ENCODE results near the gene CDH4.

Gene CDH4

DNA sequence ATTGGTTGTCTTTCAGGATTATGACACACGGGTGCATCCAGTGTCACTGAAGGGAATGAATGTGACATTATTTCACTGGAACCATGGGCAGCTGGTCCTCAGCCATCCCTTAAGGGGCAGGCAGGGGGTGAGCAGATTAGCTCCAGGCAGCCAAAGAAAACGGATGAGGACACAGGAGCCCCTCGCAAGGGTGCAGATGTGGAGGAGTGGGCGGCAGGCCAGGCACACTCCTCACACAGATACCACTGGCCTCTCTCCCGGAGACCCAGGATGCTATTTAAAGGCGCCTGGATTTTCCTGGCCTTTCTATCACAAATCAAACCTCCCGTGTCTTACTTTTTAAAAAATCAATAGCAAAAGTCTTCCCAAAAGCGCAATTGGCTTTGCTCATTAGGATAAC, 603.2 kb downstream of the CDH4 start:
- DNase-seq (ENCODE audit: low read depth, low spot score): no peak

DNA sequence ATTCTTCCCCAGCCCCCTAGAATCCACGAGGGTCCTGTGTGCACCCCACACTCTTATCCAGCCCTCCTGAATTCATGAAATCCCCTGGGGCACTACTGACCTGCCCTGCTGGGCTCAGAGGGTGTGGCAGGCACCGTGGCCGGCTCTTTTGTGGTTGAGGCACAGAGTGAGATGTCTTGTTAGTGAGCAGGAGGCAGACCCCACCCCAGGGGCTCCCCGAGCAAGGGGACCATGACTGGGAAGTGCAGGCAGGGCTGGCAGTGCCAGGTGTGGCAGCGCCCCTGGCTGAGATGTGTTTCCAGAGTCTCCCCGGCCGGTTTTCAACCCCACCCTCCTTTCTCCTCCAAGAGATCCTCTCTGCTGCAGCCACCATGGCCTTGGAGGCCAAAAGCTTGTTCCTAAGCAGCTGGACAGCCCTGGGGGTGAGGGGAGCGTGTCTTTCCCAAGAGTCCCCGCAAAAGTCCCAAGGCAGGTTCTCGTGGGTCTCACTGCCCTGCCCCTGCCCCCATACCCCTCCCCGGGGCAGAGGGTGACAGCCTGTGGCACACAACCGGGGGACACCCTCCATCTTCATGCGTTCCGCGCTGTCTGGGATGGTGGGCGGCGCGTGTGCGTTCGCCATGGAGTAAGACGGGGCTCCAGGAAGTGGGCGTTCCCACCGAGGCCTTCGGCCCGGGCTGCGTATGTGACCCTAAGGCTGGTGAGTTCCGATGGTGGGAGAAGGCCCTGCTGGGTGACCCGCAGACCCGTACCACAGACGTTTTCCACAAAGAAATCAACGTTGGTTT, 604.8 kb downstream of the CDH4 start:
- DNase-seq (ENCODE audit: low read depth, low spot score): no peak

DNA sequence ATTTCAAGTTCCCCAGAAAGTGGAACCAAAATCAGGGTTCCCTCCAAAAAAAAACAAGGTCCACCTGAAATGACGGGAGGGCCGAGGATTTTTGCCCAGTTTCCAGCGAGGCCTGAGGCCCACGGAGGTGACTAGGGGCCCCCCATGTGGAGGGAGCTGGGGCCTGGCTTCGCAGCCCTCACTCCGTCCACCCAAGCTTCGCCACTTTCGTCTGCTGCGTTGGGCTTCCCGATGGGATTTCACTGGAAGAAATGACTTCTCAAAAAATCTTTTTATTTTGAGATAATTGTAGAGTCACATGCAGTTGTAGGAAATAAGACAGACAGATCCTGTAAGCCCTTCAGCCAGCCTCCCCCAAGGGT, 605.3 kb downstream of the CDH4 start:
- no peak for DNase-seq (ENCODE audit: low read depth, low spot score)

DNA sequence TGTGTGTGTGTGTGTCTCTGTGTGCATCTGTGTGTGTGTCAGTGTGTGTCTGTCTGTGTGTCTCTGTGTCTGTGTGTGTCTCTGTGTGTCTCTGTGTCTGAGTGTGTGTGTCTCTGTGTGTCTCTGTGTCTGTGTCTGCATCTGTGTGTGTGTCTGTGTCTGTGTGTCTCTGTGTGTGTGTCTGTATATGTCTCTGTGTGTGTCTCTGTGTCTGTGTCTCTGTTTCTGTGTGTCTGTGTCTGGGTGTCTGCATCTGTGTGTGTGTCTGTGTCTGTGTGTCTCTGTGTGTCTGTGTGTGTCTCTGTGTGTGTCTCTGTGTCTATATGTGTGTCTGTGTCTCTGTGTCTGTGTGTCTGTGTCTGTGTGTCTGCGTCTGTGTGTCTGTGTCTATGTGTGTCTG, 605.8 kb downstream of the CDH4 start:
- DNase-seq (ENCODE audit: low read depth, low spot score): no peak

DNA sequence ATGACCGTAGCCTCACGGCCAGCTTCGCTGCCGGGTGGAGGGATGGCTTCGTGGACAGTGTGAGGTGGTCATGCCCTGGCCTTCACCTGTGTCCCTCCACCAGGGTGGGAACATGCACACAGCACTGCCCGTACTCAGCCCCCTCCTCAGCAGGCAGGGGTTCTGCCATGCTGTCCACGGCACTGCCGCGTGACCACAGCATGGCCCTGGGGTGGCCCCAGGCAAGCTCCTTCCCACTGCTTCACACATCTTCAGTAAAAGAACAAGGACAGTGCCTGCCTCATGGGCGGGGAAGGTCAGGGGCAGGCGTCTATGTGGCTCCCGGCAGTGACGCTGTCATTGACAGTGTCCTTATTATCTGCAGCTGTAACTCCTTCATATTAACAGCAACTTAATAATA, 607.7 kb downstream of the CDH4 start:
- no peak for DNase-seq (ENCODE audit: low read depth, low spot score)

DNA sequence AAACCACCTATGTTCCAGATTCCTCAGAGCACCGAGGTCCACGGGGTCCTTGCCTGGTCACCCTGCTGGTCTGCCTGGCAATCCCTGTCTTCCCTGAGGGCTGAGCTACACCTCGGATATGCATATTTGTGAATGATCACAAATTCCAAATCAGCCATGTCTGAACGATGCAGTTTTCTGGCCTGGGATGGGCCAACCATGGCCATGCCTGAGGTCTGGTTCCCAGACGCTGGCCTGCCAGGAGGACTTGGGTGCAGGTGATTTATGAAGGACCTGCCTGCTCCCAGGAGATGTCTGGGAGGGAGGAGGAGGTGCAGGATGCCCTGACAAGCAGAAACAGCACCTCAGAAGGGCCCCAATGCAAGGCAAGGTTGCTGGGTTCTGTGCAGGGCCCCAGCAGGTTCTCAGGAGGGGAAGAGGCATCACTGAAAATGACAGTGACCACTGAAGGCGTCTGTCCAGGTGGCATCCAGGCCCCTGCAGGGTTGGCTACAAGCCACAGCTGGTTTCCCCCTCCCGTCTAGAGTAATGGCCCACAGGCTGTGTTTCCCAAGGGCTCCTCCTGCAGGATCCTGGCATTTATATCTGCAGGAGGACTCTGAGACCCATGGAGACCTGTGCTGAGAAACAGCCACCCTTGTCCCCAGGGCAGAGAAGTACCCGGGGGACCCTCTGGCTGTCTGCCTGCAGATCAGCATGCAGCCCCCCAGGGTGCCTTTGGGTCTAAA, 608.4 kb downstream of the CDH4 start:
- DNase-seq (ENCODE audit: low read depth, low spot score): no peak

DNA sequence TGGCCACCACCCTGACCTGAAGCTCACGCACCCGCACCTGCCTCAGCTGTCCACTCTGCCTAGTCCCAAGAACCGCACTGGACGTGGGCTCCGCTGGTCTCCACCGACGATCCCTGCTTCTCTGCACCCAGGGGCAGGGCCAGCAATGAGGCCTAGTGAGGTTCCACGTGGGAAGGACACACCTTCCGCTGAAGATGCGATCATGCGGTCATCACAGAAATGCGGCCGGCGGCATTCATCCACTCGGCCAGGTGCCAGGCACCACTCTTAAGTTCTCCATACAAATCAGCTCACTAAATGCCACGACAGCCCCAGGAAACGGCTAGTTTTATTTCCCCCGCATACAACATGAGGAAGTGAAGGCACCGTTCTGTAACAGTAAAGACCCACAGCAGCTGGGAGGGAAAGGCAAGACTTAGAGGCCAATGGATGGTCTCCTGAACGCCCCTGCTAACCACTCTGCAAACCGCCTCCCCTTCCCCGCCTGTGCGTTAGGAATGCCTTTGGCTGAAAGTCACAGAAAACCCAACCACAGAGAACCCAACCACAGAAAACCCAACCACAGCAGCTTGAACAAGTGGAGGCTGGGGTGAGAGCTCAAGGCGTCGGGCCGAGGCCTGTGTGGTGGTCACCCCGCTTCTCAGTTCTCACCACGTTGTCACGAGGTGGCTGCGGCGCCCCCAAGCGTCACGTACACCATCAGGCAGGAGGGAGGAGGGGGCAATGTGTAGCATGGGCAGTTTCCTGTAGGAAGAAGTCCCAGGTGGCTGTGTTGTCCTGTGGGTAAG, 609.2 kb downstream of the CDH4 start:
- DNase-seq (ENCODE audit: low read depth, low spot score): no peak

DNA sequence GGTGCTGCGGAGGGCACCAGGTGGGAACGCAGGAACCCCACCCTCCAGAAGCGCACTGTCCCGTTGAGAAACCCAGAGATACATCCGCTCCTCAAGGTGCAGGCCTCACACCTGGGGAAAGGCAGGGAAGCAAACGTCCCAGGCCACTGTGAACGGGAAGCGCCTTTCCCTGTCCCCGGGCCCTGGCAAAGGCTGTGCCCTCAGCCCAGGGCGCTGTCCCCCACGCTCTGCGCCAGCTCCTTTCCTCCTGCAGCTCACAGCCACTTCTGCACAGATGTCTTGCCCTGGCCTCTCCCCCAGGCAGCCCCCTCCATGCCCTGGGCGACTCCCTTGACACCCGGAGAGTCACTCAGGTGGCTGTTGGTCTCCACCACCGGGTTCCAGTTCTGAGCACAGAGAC, 609.8 kb downstream of the CDH4 start:
- no peak for DNase-seq (ENCODE audit: low read depth, low spot score)

DNA sequence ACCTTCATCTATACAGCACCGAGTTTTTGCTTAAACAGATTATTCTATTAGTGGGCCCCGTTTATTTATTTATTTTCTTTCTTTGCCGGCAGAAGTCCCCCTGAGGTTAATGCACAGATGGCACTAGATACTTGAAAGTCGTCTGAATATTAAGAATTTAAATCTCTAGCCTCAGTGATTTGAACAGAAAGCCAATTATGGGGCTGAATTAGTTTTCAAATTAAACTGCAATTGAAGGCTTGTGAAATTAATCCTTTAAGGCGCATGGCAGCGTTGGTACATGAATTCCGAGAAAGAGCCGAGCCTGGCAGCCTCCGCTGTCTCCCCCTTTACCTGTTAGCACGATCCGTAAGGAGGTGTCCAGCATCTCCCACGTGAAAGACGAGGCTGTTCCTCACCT, 610.8 kb downstream of the CDH4 start:
- no peak for DNase-seq (ENCODE audit: low read depth, low spot score)

DNA sequence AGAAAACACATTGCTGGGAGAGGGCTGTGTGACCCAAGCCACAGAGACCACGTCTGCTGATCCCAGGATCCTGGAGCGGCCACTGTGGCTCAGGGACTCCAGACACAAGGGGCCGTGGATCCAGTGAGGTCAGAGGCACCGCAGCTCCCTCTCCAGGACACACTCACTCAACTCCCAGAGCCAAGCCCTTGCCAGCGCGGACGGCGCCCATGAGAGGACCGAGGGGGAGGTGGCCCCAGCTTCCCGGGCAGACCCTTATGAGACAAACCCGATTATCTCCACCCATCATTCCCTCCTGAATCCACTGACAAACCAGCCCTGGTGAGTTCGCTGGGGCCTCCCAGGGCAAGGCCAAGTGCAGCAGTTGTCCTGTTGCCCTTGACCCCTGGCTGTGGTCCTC, 612.4 kb downstream of the CDH4 start:
- no peak for DNase-seq (ENCODE audit: low read depth, low spot score)

DNA sequence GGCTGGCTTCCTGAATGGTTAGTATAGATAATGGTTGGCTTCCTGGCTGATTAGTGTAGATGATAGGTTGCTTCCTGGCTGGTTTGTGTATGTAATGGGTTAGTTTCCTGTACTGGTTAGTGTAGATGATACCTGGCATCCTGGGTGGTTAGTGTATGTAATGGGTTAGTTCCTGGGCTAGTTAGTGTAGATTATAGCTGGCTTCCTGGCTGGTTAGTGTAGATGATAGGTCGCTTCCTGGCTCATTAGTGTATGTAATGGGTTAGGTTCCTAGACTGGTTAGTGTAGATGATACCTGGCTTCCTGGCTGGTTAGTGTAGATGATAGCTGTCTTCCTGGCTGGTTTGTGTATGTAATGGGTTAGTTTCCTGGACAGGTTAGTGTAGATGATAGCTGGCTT, 613.3 kb downstream of the CDH4 start:
- DNase-seq (ENCODE audit: low read depth, low spot score): no peak

DNA sequence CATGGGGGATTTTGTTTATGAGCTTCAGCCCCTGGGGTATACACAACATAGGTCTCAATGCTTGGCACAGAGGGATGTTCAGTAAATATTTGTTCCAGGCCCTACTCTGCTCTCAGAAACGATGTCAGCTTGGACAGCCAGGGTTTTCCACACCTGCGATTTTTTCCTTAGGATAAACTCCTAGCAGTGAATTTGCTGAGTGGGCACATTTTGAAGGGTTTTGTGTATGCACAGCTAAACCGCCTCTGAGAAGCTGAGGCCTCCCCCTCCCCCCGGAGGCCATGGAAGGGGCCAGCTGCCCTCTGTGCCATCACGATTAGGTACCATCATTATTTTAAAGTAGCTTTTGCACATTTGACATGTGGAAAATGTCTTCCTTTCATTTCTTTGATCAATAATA, 614.1 kb downstream of the CDH4 start:
- DNase-seq (ENCODE audit: low read depth, low spot score): no peak

DNA sequence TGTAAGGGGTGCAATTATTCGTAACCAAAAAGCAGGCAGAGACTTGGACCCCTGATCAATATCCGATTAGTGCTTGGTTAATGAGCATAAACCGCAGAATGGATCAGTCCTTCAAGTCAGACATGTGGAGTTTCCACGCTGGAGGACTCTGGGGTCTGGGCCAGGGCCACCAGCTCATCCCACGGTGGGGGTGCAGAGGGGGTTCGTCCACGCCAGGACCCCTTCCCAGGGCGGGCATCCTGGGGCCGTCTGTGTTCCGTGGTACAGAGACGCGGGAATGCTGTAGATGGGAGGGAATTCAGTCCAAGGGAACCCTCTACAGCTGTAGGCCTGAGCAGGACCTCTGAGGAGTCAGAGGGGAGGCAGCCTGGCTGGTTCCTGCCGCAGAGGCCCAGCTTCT, 615.9 kb downstream of the CDH4 start:
- DNase-seq (ENCODE audit: low read depth, low spot score): no peak

DNA sequence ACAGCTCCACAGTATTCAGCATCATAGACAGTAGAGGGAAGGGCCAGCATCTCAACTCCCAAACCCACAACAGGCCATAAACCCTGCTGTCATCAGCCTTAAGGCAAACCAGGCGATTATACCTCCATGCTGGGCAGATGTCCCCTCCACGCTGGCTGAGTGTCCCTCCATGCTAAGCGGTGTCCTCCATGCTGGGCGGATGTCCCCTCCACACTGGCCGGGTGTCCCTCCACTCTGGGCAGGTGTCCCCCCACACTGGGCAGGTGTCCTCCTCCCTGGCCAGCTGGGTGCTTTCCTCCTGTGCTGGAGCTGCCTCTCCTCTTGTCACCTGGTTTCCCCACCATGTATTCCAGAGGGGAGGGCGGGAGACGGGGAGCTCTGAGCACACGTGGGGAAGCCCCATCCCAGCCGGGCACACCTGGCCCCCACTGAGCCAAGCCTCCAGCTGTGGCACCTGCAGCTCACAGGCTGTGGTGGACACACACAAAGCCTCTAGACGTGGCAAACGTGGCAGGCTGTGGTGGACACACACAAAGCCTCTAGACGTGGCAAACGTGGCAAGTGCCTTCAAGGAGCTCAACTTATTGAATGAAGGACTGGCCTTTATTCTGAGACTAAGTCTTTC, 616.5 kb downstream of the CDH4 start:
- no peak for DNase-seq (ENCODE audit: low read depth, low spot score)

DNA sequence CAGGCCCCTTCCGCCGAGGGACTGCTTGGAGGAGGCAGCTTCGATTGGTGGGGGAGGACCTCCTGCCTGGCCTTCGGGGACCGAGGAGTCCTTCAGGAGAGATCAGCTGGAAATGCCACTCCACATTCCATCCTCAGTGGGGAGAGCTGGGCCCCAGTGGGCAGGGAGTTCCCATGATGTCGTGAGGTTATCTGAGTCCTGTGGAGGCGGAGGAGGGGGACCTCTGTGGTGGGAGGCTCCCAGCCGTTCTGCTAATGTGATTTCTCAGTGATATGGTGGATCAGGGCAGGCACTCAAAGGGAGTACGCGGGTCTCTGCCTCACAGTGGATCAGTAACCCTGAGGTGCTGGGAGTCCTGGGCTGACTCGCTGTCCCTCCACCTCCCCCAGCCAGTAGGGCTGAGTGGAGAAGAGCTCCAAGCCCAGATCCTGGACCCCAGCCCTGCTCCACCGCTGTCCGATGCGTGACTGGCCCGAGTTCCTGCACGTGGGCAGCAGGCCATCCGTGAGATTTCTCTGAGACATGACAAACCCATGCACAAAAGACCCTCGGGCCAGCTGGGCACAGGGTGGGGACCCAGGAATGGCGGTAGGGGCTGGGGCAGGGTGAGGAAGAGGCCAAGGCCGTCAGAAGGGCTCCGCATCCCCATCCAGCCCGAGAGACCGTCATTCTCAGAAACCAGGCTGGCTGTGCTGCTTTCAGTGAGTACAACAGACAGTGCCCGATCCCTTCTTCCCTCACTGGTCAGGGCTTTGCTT, 617.9 kb downstream of the CDH4 start:
- DNase-seq (ENCODE audit: low read depth, low spot score): no peak

DNA sequence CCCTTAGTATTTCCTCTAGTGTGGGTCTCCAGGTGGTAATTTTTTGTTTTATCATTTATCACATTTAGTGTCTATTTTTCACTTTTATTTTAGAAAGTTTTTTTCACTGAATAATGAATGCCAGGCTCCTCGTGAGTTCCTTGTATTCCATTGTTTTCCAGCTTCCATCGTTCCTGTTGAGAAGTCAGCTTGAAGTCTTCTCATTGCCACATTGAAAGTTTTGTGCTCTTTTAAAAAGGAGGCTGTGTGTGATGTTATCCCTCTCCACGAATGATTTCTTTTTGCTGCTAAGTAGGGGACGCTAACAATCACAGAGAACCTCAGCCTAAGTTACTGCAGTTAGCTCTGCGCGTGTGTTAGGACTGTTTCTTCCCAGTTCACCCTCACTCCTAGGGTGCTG, 619.1 kb downstream of the CDH4 start:
- no peak for DNase-seq (ENCODE audit: low read depth, low spot score)

DNA sequence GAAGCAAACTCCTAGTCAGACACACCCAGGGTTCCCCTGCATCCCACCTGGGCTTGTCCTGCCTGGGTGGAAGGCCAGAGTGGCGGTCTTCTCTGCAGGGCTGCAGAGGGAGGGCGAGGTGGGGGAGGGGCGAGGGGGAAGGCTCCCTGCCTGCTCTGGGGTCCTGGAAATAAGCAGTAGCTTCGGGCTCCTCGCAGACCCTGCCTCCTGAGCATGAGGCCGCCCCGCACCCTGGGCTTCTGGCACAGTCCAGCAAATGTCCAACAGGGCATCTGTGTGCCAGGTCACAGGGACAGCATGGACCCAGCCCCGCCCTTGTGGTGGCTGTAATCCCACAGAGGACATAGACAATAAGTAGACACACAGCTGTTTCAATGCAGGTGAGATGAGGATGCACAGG, 619.9 kb downstream of the CDH4 start:
- no peak for DNase-seq (ENCODE audit: low read depth, low spot score)

DNA sequence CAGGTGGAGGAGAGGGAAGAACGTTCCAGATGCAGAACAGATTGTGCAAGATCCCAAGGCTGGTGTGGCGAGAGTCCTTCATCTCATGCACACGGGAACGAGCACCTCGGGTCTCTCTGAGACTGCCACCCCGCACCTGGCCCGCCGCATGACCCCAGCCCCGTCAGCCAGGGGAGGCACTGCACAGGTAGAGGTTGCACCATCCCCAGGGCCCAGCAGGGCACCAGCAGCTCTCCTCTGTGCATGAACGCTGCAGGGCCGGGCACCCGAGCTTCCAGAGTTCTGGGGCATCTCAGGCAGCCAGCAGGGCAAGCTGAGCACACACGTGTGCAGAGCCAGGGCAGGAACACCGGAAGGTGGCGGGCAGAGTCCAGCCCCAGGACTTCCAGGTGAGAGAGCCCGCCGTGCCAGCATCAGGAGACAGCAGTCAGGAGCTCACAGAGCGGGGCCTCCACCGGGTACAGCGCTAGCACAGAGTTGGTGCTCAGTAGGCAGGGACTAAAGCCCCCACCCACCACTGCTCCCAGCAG, 620.4 kb downstream of the CDH4 start:
- no peak for DNase-seq (ENCODE audit: low read depth, low spot score)

DNA sequence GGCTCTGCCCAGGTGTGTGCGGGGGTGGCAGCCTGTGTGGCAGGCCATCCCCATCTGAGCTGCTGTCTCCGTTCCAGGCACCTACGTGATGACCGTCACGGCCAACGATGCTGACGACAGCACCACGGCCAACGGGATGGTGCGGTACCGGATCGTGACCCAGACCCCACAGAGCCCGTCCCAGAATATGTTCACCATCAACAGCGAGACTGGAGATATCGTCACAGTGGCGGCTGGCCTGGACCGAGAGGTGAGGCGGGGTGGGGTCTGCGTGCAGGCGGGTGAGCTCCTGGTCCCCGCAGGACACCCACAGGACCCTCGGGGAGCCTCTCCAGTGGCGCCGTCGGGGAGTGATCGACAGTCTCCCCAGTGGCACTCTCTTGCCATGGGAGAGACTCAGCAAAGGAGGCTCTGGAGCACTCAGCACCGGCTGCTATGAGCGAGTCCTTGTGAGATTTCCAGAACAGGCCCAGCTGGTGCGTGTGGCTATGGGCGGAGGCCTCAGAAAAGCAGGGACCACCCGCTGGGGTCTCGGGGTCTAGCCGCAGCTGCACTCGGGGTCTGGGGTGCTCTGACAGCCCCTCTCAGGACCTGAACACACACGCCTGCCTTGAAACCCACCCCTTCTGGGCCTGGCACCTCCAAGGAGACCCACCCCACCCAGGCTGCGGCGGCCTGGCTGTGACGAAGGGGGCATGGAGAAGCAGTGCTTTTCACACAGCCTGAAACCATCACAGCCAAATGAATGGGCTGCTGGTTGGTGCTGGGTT, 621.8 kb downstream of the CDH4 start:
- DNase-seq (ENCODE audit: low read depth, low spot score): no peak

DNA sequence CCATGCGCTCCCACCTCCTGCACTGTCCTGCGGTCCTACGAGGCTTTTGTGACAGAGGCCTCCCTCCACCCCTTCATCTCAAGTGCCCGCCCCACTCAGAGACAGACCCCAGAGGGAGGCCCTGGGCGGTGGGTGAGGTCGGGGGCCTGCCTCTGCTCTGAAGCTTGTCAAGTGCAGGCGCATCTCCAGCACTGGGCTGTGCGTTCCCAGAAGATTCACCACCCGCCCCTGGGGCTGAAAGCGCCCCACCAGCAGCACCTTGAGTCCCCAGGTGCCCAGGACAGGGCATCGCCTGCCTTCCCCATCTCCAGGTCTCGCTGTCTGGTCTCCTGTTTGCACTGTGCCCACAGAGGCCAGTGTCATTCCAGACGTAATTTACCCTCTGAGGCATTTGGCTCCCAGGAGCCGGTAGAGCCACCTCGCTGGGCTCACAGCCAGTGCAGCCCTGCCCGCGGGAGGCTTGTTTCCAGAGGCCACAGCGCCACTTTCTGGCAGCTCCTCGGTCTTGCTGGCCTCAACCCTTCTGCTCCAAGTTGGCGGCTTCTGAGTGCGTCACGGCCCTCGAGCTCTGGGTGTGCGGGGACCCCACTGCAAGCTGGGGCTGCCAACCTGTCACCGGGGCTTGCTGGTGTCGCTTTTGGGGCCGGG, 622.5 kb downstream of the CDH4 start:
- DNase-seq (ENCODE audit: low read depth, low spot score): no peak
